ENCODE measurements around the gene ENHO. TPM values are rescaled to one million over a fixed set of nuclear protein-coding genes. Genes with fewer than 3 reads are reported as not detected.

Gene ENHO
- total RNA-seq, 4 donors from 2014 or later: 2.7 to 22.1 (median 16.3) TPM

DNA sequence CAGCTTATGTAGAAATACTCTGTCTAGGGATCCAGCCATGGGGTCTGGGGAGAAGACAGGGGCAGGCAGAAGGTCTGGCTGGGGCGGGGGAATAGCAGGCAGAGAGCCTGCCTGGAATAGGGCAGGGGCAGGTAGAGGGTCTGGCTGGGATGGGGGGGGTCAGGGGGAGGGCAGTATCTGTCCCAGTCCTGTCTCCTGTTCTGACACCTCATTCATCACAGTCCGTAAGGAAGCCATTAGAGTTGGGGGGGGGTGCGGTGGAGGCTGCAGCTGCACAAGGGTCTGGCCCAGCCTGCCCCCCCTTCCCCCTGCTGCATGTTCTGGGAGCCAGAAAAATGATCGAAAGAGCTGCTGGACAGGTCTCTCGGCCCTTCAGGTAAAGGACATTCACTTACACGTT, 34.2 kb upstream of the ENHO start:
- peaks cover 0 to 6% (median 0%) of the 10 kb centered on the region in 3 donors for H3K36me3 ChIP-seq
- no peaks in the 10 kb centered on the region for H3K27me3 ChIP-seq
- DNase-seq (ENCODE audit: low spot score in 2 of 2): no peak
- H3K9me3 ChIP-seq: peaks cover 0 to under 1% (median 0%) of the 10 kb centered on the region in 4 donors
- 62 to 69% methylated on average over 6 of the region's 6 CpGs for WGBS, 2 donors
- peaks cover 0 to 36% (median 17%) of the 10 kb centered on the region in 4 donors for H3K4me1 ChIP-seq
- no peak overlapping the region for H3K27ac ChIP-seq
- no peak overlapping the region for H3K4me3 ChIP-seq
- TF ChIP-seq, protein P1, sequence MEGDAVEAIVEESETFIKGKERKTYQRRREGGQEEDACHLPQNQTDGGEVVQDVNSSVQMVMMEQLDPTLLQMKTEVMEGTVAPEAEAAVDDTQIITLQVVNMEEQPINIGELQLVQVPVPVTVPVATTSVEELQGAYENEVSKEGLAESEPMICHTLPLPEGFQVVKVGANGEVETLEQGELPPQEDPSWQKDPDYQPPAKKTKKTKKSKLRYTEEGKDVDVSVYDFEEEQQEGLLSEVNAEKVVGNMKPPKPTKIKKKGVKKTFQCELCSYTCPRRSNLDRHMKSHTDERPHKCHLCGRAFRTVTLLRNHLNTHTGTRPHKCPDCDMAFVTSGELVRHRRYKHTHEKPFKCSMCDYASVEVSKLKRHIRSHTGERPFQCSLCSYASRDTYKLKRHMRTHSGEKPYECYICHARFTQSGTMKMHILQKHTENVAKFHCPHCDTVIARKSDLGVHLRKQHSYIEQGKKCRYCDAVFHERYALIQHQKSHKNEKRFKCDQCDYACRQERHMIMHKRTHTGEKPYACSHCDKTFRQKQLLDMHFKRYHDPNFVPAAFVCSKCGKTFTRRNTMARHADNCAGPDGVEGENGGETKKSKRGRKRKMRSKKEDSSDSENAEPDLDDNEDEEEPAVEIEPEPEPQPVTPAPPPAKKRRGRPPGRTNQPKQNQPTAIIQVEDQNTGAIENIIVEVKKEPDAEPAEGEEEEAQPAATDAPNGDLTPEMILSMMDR (IDR thresholded peaks at IDR 0.05): no peak
- no peak for TF ChIP-seq EP300 (IDR thresholded peaks at IDR 0.05)

DNA sequence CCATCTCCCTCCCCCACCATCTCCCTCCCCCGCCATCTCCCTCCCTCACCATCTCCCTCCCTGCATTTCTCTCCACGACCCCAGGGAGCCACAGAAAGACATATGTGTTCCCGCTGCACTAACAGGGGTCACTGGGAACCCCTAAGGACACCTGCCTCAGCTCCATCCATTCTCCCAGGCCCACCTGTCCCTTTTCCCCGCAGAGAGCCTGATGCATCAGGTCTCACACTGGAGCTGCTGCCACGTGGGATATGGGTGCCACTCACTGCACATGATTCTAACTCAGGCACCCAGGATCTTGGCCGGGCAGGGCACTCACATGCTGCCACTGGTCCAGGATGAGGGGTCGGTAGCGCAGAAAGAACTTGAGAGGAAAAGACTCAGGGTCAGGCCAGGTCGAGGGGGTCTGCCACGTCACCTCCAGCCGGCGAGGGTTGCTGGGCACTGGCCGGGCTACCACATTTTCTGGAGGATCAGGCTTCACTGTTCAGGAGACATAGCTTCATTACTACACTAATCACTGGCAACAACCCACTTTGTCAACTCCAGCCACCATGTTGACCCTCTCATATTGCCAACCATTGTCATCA, 33.2 kb upstream of the ENHO start:
- Histone ChIP-seq H3K27ac (no peak overlapping the region), H3K27me3 (no peaks in the 10 kb centered on the region), H3K9me3 (no peaks in the 10 kb centered on the region), H3K36me3 (peaks cover 0 to 10% (median 0%) of the 10 kb centered on the region in 3 donors), H3K4me3 (no peak overlapping the region), H3K4me1 (peaks cover 0 to 34% (median 13%) of the 10 kb centered on the region in 4 donors)
- WGBS, 2 donors: 89 to 90% methylated on average over 13 of the region's 13 CpGs
- DNase-seq (ENCODE audit: low spot score in 2 of 2): no peak
- TF ChIP-seq EP300 (IDR thresholded peaks at IDR 0.05) (no peak), POLR2A (IDR thresholded peaks at IDR 0.05) (no peak)
- TF ChIP-seq, protein P1 (IDR thresholded peaks at IDR 0.05): no peak

DNA sequence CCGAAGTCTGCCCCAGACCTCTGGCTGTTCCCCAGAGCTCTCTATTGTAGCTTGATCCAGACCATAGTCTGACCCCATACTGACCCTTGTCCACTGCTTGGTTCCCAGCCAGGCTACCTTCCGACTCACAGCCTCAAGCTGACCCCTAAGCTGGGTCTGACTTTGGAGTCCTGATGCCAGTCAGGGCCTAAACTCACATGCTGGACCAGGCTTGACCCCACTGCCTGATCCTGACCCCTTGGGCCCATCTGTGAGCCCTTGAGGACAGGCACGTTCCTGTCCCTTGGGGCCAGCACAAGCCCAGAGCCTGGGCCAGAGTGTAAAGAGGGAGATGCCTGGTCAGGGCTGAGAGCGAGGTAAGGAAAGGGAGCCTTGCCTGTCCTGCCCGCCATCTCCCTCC, 32.7 kb upstream of the ENHO start:
- TF ChIP-seq, protein P1 (IDR thresholded peaks at IDR 0.05): no peak
- no peak for TF ChIP-seq POLR2A (IDR thresholded peaks at IDR 0.05)
- no peak for TF ChIP-seq EP300 (IDR thresholded peaks at IDR 0.05)
- DNase-seq (ENCODE audit: low spot score in 2 of 2): no peak

DNA sequence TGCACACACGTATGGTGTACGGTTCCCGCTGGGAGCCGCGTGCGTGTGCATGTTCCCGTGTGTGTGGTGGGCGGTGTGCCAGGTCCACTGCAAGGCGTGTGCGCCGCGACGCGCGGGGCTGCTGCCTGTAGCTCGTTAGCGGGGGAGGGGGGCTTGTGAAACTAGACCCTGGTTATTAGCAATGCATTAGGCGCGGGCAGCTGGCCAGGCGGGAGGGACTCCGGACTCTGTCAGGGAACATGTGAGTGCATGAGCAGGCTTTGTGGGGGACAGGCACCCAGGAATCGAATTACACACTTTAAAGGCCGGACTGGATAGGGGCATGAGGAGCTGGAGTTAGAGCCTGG, 32.2 kb upstream of the ENHO start:
- Histone ChIP-seq H3K9me3 (no peaks in the 10 kb centered on the region), H3K27me3 (no peaks in the 10 kb centered on the region), H3K36me3 (peaks cover 0 to 10% (median 0%) of the 10 kb centered on the region in 3 donors), H3K27ac (no peak overlapping the region), H3K4me1 (peaks cover 0 to 24% (median 4%) of the 10 kb centered on the region in 4 donors), H3K4me3 (no peak overlapping the region)
- TF ChIP-seq, protein P1 (IDR thresholded peaks at IDR 0.05): no peak
- no peak for TF ChIP-seq POLR2A (IDR thresholded peaks at IDR 0.05)
- no peak for TF ChIP-seq EP300 (IDR thresholded peaks at IDR 0.05)
- DNase-seq (ENCODE audit: low spot score in 2 of 2): no peak
- 49 to 68% methylated on average over 14 to 16 of the region's 23 CpGs for WGBS, 2 donors

More for the DNA sequence above, 32.7 kb upstream of the ENHO start:
- H3K27ac ChIP-seq: no peak overlapping the region
- H3K4me1 ChIP-seq: peaks cover 0 to 29% (median 8%) of the 10 kb centered on the region in 4 donors
- H3K36me3 ChIP-seq: peaks cover 0 to 10% (median 0%) of the 10 kb centered on the region in 3 donors
- H3K9me3 ChIP-seq: no peaks in the 10 kb centered on the region
- WGBS, 2 donors: 60 to 71% methylated on average over 4 to 5 of the region's 5 CpGs
- H3K27me3 ChIP-seq: no peaks in the 10 kb centered on the region
- H3K4me3 ChIP-seq: no peak overlapping the region

DNA sequence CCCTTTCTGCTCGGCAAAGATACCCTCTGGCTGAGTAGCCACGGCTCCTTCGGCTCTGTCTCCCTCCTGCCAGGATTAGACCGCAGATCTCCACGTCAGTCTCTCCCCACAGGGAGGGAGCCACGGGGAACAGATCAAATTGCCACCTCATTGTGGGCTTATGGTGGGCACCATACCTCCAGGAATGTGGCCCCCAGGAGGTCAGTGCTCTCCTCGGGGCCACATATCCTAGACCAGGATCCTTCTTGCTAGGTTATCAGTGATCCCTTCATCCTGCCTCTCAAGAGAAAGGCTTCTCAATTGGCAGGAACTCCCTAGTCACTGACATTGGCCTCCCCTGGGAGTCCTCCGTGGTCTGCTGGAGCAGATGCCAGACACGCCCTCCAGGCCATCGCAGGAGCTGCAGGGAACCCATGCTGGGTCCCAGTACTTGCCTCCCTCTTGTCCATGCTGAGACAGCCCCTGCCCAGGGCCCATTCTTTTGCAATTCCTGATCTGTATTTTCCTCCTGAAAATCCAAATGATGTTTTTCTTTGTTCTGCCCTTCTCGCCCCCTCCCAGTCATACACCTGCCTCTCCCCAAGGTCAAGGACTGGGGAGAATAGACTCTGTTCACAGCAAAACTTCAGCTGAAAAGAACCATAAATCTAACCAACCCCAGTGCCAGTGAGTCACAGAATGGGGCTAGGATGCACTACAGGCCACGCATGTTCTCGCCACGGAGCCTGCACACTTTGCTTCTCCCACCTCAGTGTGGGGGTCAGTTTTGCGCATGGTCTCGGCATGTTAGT, 31.6 kb upstream of the ENHO start:
- Histone ChIP-seq H3K27me3 (no peaks in the 10 kb centered on the region), H3K36me3 (peaks cover 0 to 10% (median 0%) of the 10 kb centered on the region in 3 donors), H3K4me1 (peaks cover 0 to 18% (median 2%) of the 10 kb centered on the region in 4 donors), H3K9me3 (no peaks in the 10 kb centered on the region), H3K27ac (no peak overlapping the region), H3K4me3 (no peak overlapping the region)
- 76 to 78% methylated on average over 14 to 15 of the region's 16 CpGs for WGBS, 2 donors
- DNase-seq (ENCODE audit: low spot score in 2 of 2): no peak
- TF ChIP-seq EP300 (IDR thresholded peaks at IDR 0.05) (no peak), POLR2A (IDR thresholded peaks at IDR 0.05) (no peak)
- TF ChIP-seq, protein P1 (IDR thresholded peaks at IDR 0.05): no peak

Measured in tibial nerve (tissue), 4 donors.